Esophagus mucosa (tissue), 1 donor: Measurements from ENCODE around the gene SHROOM3. TPM values are rescaled to one million over a fixed set of nuclear protein-coding genes. Genes with fewer than 3 reads are reported as not detected.
"Not testable (repeated sequence)": the region's sequence is repeated elsewhere in the genome, so short reads cannot be mapped to it uniquely, and the experiment has no call there.

Experiments
- ATAC-seq: fragments of 200-7000 bp; cut with Tn5 transposase; one replicate; pipeline ENCODE4 v1.9.1; 2020
- total RNA-seq: library from RNA; stranded (reverse); gene quantifications from one replicate; pipeline ENCODE4 v1.2.4, GENCODE V29; 2023
- donor health status: DM: yes; HTN: yes; CAD: no.

SHROOM3 gene
- total RNA-seq, 1 donor from 2014 or later, result 20.7 TPM

- ATAC-seq, result no peak
Measured at GRCh38 chr4:76596713-76597112, 161.7 kb downstream of the SHROOM3 start.

GRCh38 chr4:76597423-76597979 lies 162.5 kb downstream of the SHROOM3 start:
- peak; percentile 63 for ATAC-seq

GRCh38 chr4:76600447-76600846 lies 165.4 kb downstream of the SHROOM3 start:
- no peak for ATAC-seq

GRCh38 chr4:76601791-76602190 lies 166.8 kb downstream of the SHROOM3 start:
- no peak for ATAC-seq

GRCh38 chr4:76605099-76605563 lies 170.1 kb downstream of the SHROOM3 start:
- no peak for ATAC-seq

GRCh38 chr4:76606645-76607265 lies 171.7 kb downstream of the SHROOM3 start:
- ATAC-seq, result no peak

GRCh38 chr4:76607266-76607799 lies 172.3 kb downstream of the SHROOM3 start:
- ATAC-seq, result no peak

GRCh38 chr4:76607846-76608245 lies 172.8 kb downstream of the SHROOM3 start:
- no peak for ATAC-seq

- not testable (repeated sequence) for ATAC-seq
Measured at GRCh38 chr4:76608549-76608948, 173.5 kb downstream of the SHROOM3 start.

- ATAC-seq, result no peak
Measured at GRCh38 chr4:76610751-76611547, 175.9 kb downstream of the SHROOM3 start.

GRCh38 chr4:76611616-76612207 lies 176.7 kb downstream of the SHROOM3 start:
- ATAC-seq, result peak; percentile 90

GRCh38 chr4:76614589-76614988 lies 179.6 kb downstream of the SHROOM3 start:
- ATAC-seq, result no peak

- no peak for ATAC-seq
Measured at GRCh38 chr4:76615999-76616398, 181.0 kb downstream of the SHROOM3 start.

GRCh38 chr4:76616526-76616925 lies 181.5 kb downstream of the SHROOM3 start:
- no peak for ATAC-seq

- ATAC-seq, result peak; percentile 88
Measured at GRCh38 chr4:76620723-76621468, 185.9 kb downstream of the SHROOM3 start.

- ATAC-seq, result peak; percentile 73
Measured at GRCh38 chr4:76622126-76622525, 187.1 kb downstream of the SHROOM3 start.

- no peak for ATAC-seq
Measured at GRCh38 chr4:76622717-76623116, 187.7 kb downstream of the SHROOM3 start.

- peak; percentile 63 for ATAC-seq
Measured at GRCh38 chr4:76623217-76624045, 188.4 kb downstream of the SHROOM3 start.

GRCh38 chr4:76624241-76624681 lies 189.2 kb downstream of the SHROOM3 start:
- no peak for ATAC-seq

- ATAC-seq, result no peak
Measured at GRCh38 chr4:76624931-76625715, 190.1 kb downstream of the SHROOM3 start.
